Keratinocyte (primary cell): ENCODE data around the gene N4BP3.

Experiments
- EZH2 ChIP-seq: IDR thresholded peaks from one replicate; pipeline ENCODE4 v1.6.1; 2012; ENCODE audit warnings: inconsistent platforms, mild to moderate bottlenecking, low read length, moderate library complexity
- TF ChIP-seq, protein P1 (sequence below), 3 experiments: IDR thresholded peaks in 1 of 3; conservative IDR thresholded peaks in 1 of 3; optimal IDR thresholded peaks in 1 of 3; 2 replicates in 2 of 3; 3 replicates in 1 of 3; pipeline versions ENCODE3 to v1.5.1; 2011; ENCODE audit warnings: low read length in 3 of 3, mild to moderate bottlenecking in 3 of 3, moderate library complexity in 2 of 3, control low read depth in 1 of 3, inconsistent platforms in 1 of 3; ENCODE audit not compliant: insufficient read depth in 2 of 3; ENCODE audit errors: extremely low read depth in 1 of 3

DNA sequence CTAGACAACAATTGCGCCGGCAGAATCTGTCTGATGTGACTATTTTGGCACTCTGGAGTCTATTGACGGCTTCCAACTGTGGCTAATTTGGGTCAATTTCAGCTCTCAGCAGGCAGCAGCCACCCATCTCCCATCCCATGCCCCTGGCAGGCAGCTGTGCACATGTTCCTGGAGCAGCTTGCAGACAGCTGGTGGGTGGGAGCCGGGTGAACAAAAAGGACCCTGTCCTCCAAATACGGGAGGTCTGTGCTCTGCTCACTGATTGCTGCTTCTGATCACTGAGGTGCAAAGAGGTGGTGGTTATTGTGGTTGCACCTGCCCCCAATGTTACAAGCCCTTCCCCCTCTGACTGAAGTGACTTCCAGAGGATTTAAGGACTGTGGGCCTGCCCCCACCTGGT lies 45.0 kb upstream of the N4BP3 start:
- TF ChIP-seq, protein P1, sequence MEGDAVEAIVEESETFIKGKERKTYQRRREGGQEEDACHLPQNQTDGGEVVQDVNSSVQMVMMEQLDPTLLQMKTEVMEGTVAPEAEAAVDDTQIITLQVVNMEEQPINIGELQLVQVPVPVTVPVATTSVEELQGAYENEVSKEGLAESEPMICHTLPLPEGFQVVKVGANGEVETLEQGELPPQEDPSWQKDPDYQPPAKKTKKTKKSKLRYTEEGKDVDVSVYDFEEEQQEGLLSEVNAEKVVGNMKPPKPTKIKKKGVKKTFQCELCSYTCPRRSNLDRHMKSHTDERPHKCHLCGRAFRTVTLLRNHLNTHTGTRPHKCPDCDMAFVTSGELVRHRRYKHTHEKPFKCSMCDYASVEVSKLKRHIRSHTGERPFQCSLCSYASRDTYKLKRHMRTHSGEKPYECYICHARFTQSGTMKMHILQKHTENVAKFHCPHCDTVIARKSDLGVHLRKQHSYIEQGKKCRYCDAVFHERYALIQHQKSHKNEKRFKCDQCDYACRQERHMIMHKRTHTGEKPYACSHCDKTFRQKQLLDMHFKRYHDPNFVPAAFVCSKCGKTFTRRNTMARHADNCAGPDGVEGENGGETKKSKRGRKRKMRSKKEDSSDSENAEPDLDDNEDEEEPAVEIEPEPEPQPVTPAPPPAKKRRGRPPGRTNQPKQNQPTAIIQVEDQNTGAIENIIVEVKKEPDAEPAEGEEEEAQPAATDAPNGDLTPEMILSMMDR (optimal IDR thresholded peaks at IDR 0.05 in 1 of 3, IDR thresholded peaks at IDR 0.05 in 1 of 3, conservative IDR thresholded peaks at IDR 0.05 in 1 of 3; ENCODE audit: extremely low read depth in 1 of 3, insufficient read depth in 2 of 3, low read length in 3 of 3), result no peak
- no peak for TF ChIP-seq EZH2
